Measurements from ENCODE around the gene CHRNA5. TPM values are rescaled to one million over a fixed set of nuclear protein-coding genes. Genes with fewer than 3 reads are reported as not detected.

The CHRNA5 gene
- total and polyA plus RNA-seq, 9 of the 15 experiments (the other 6 are each of a cell fraction or from before 2014, with no cell fraction given), result 2.8 to 16.1 (median 11.4) TPM

GRCh38 chr15:78637776-78638435 is 72.6 kb downstream of the CHRNA5 start:
- POLR2A ChIA-PET, result no interaction called here
- CTCF ChIA-PET (ENCODE audit: low intra/inter-chr PET ratio), result interaction anchor here (1.0 to 1.3 kb wide), 2 partner anchors 20 to 71 kb away, joined by 3 to 10 read pairs; no protein-coding TSS in a partner anchor
- WGBS (ENCODE audit: insufficient coverage, low coverage, missing lambda C conversion rate), result 2% methylated on average over 4 of the region's 4 CpGs
- no peaks in the 10 kb centered on the region for H3K9me1 ChIP-seq (ENCODE audit: control insufficient read depth, insufficient read depth, low read length)
- H3K9me3 ChIP-seq (replicated peaks; ENCODE audit: control insufficient read depth, insufficient read depth, low read depth, low read length), result no peaks in the 10 kb centered on the region
- peaks cover 3 to 12% of the 10 kb centered on the region in 2 experiments; a peak in 3 of 5 replicates for H3K4me1 ChIP-seq (replicated peaks in 1 of 2; ENCODE audit: control insufficient read depth in 2 of 2, insufficient read depth in 2 of 2, low read length in 2 of 2)
- DNase-seq (ENCODE audit: extremely low read depth in 1 of 4, low spot score in 3 of 4) (no peak), ATAC-seq (no peak), FAIRE-seq (no peak)
- intact Hi-C loops (cut with micrococcal nuclease) (loop anchor here (1.0 to 5.0 kb wide), 2 partner anchors 71 to 114 kb away; no protein-coding TSS in a partner anchor), in situ Hi-C loops (cut with MboI) (no loop called here)
- H3K27me3 ChIP-seq (ENCODE audit: control insufficient read depth in 2 of 2, insufficient read depth in 2 of 2, low read length in 2 of 2), result peaks cover 15 to 38% of the 10 kb centered on the region in 2 experiments; a peak in 4 of 5 replicates
- H2AFZ ChIP-seq (ENCODE audit: low read depth, low read length), result no peak overlapping the region
- no peak overlapping the region for H3K4me2 ChIP-seq (ENCODE audit: insufficient read depth, low read length)
- H3K36me3 ChIP-seq (ENCODE audit: control insufficient read depth, insufficient read depth, low read length), result no peaks in the 10 kb centered on the region
- no peak overlapping the region for H3K4me3 ChIP-seq
- H3K9ac ChIP-seq (ENCODE audit: insufficient read depth in 1 of 2, low read depth in 2 of 2, low read length in 2 of 2), result no peak overlapping the region
- 0 out of 2 replicates have a peak, but pooled peaks cover 3% of the 10 kb centered on the region for H4K20me1 ChIP-seq (replicated peaks; ENCODE audit: control insufficient read depth, insufficient read depth, low read length)
- TF ChIP-seq, protein P1, sequence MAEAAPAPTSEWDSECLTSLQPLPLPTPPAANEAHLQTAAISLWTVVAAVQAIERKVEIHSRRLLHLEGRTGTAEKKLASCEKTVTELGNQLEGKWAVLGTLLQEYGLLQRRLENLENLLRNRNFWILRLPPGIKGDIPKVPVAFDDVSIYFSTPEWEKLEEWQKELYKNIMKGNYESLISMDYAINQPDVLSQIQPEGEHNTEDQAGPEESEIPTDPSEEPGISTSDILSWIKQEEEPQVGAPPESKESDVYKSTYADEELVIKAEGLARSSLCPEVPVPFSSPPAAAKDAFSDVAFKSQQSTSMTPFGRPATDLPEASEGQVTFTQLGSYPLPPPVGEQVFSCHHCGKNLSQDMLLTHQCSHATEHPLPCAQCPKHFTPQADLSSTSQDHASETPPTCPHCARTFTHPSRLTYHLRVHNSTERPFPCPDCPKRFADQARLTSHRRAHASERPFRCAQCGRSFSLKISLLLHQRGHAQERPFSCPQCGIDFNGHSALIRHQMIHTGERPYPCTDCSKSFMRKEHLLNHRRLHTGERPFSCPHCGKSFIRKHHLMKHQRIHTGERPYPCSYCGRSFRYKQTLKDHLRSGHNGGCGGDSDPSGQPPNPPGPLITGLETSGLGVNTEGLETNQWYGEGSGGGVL (CRISPR knock-in tag; IDR thresholded peaks at IDR 0.05), result no peak
- no peak for TF ChIP-seq MXI1 (IDR thresholded peaks at IDR 0.05; ENCODE audit: low read depth, low read length)
- no peak for TF ChIP-seq NR3C1 (CRISPR knock-in tag; IDR thresholded peaks at IDR 0.05)
- TF ChIP-seq NR1H2 (CRISPR knock-in tag; IDR thresholded peaks at IDR 0.05), result no peak
- no peak for TF ChIP-seq ZNF253 (CRISPR knock-in tag; conservative IDR thresholded peaks at IDR 0.05)
- TF ChIP-seq BHLHE40 (IDR thresholded peaks at IDR 0.05; ENCODE audit: low read length), result no peak
- H3K27ac ChIP-seq (ENCODE audit: extremely low read depth, low read depth, low read length), result no peak overlapping the region
- H3K79me2 ChIP-seq (ENCODE audit: control insufficient read depth, insufficient read depth, low read length), result no peaks in the 10 kb centered on the region
- BruUV-seq (replicated peaks), result no TSS peak

Measured in K562 (cell line).